Stimulated activated CD8-positive, alpha-beta memory T cell treated with anti-CD3 and anti-CD28 coated beads, Interleukin-2, amount 100 ng/mL, for 48 hours (primary cell): Measurements from ENCODE around the gene KNCN.

Experiments
- DNase-seq, 2 donors: peaks; one replicate each; pipeline ENCODE4 v3.0.0-alpha.2; 2020; ENCODE audit warnings: low read depth in 2 of 2

The KNCN gene

DNA sequence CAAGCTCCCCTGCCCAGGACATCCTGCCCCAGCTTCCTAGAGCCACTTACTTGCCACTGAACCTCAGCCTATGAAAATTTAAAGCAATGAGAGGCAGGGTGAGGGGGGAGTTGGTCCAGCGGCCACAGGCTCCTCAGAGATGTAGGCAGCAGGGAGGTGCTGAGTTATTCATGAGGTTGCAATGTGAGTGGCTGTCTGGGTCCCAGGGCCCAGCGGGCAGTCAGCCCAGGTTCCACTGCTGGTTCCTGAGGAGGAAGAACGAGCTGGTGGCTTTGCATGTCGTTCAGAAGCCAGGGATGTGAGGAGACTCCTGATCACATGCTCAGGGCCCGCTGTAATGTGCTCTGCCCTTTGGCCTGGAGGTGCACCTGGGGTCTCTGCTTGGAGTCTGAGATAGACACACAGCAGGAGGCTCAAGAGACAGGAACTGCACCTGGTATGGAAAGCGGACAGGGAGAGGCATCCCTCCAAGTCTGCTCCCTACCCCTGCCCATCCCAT lies at the start of gene KNCN:
KNCN (minus strand) TSS at position 51 of the 499 bp plus-strand sequence. CDS start 432 bp downstream, outside the sequence.
- DNase-seq, result no peak

DNA sequence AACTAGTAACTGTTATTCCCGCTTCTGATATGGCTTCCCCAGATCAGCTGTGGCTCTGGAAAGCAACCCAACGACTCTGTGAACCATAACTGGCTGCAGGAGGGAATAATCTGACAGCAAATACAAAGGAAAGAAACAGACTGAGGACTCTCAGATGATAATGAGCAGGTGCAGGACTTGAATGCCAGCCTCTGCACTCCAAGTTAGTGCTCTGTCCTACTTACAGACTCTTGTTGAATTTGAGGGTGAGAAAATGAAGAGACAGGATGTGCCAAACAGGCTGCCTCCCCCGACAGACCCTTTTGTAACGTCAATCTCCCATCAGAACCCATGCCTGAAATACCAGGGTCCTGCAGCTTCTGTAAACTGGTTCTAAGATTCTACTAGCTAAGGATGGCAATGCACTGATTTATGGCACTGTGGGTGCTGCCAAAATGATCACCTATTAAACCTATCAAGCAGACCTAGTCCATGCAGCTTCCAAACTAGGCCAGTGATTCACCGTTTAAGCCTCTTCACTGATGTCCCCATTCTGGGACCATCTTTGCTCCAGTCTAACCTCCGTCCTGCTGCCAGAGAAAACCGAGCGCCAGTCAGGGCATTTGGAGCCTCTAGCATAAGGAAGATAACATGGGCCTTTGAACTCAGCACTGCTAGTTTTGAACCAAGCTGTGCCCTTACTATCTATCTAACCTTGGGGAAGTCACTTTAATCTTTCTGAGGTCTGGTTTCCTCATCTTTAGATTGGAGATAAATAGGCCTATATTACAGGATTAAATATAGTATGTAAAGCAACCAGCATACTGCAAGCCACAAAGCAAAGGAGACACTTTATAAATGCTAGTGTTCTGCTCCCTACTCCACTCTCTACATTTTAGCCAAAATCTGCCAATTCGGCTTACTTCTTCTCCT lies 47.9 kb upstream of the KNCN start:
- DNase-seq, result no peak

DNA sequence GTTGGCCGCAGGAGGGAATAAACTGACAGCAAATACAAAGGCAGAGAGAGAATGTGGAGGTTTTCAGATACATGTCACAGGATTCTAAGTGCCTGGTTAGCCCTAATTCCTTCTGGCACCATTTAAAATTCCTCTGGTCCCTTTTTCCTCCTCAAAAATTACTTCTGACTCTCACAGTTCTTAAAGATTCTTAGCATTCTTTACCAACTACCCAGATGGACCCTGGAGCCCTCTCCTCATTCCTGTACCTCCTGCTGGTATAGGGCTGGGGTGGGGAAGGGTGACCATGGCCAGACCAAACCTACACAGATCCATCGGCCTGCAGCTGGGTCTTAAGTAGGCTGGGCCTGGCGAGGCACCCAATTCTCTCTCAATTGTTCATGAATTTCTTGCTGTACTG lies 45.4 kb upstream of the KNCN start:
- no peak for DNase-seq

DNA sequence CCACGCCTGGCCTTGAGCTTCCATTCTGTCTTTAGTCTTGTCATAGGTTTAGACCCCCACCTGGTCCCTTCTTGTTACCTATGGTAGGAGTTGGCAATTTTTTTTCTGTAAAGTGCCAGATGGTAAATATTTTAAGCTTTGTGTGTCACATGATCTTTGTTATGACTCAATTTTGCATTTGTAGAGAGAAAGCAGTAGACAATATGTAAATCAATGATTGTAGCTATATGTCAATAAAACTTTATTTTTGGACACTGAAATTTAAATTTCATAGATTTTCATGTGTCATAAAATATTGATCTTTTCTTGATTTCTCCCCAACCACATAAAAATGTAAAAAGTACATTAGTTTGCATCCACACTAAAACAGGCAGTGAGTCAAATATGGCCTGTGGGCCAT lies 44.6 kb upstream of the KNCN start:
- no peak for DNase-seq

DNA sequence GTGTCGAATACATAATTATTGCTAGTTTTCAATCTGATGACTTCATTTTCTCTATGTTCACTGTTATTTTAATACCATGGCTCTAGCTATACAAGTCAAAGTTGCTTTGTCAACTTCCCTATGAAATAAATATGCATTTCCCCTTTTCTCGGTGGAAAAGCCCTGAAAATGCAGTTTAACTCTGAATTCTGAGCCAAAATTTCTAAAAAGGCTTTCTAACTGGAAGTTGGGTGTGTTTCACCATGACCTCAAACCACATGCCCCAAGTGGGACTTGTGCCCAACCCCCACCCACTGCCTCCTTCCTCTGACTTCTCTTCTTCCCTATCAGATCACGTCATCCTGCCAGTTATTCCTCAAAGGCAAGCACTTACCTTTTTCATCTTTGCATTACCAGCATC lies 43.7 kb upstream of the KNCN start:
- no peak for DNase-seq

DNA sequence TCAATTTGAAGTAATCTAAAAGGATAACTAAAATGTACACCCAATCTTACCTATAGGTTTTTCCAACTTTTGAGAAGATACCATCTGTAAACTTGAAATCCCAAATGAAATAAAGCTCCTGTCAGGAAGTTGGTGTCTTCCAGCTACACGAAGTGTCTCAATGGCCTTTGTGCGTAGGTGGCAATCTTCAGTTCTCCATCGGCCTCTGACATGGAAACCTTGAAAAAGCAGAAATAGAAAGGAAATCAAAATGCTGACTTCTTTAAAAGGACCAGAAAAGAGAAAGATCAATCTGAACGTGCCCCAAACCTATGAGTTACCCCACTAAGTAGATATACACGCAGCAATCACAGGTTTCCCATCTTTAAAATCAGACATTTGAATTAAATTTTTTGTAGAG lies 42.6 kb upstream of the KNCN start:
- no peak for DNase-seq

DNA sequence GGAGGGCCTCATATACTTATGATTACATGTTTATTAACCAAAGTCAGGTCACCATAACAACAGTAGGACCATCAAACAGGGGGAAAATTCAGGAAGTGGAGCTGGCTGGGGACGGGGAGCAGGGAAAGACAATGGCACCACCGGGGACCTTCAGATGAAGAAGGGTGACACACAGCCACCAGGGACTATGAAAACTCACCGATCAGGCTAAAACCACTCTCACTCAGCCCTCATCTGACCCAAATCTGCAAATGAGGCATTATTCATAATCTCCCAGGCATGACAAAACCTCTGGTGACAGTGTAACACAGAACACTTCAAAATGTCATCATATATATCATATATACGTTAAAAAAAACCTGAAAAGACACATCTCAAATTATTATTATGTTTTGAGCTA lies 41.4 kb upstream of the KNCN start:
- DNase-seq, result no peak

DNA sequence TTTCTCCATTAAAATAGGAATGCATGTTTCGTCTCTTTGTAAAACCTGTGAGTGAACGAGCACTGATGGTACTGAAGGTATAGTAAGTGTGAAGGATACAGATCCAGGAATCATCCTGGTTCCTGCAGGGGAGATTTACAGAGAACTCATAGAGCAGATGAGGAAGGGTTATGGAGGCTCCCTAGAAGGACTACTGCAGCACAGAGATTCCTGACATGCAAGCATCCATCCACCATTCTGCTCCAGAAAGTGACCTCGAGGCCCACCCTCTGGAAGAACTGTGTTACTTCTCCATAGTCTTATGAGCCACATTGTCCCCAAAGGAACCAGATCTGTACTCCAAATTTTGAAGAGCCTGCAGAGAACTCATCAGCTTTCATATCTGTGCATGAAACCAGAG lies 38.1 kb upstream of the KNCN start:
- DNase-seq, result no peak

DNA sequence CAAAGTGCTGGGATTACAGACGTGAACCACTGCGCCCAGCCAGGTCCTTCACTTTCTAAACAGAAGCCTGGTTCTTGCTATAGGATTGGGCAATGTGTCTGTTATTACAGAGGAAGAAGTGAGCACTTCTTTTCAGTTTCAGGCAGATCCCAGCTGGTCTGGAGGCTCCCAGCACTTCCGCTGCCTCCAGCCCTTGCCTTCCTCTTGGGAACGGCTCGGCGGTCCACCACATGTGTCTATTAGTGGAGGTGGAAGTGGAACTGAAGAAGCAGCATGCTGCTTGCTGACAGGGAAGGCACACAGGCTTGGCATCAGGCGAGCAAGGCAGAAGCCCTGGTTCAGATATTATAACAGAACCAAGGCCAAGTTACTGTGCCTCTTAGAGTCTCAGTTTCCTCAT lies 35.6 kb upstream of the KNCN start:
- no peak for DNase-seq

DNA sequence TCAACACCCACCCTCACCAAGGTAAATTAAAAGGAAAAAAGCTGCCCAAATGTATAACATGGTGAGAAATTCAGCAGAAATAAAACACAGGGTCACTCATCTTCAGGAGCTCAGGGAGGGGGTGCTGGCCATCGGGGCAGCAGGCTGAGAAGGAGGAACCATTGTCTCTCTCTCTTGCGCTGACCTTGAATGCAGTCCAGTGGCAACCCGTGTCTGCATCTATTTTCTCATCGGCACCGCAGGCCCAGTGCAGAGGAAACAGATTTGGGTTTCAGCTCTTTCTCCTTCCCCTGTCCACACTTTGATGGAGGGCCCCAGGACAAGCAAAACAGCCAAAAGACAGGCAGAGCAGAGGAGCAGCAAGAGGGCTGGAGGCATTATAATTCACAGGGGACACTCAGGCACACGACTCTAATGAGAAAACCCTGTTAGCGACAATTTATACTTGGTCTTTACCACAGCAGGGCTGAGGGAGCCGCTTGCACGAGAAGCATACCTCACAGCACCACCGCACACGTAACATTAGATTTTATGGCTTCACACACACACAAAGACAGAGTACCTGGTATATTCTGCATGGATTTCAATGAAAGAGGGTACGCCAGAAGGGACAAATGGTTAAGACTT lies 34.0 kb upstream of the KNCN start:
- DNase-seq, result no peak

DNA sequence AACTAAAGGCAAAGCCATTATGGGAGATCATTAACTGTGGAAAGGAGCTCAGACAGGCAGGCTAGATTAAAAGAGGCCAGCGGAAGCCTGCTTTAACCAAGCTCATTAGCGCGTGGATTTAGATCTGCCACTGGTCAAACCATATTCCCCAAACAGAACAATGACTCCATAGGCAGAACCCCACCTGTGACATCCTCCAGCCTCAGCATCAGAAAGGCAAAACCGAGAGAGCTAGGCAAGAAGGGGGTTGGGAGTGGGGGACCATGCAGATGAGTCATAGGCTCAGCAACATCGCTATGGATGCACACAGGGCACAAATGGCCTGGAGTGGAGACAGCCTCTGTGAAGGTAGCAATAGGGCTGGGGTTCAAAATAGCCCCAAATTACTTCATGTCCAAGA lies 32.0 kb upstream of the KNCN start:
- DNase-seq, result no peak

DNA sequence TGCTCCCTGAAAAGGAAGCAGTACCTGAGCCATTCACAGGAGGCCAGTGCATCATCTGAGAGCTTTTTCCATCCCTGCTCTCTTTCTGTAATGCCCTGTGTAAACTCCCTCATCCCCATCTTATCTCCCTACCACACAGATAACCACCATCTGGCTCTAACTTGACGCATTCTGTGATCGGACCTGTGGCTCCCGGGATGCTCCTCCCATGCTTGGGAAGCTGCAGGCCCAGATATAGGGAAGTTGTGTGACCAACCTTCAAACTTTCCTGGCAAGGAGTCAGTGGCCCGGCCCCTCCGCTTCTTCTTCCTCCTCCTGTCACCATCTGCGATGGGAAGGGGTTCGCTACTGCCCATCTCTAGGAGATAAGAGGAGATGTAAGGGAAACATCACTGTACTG lies 31.5 kb upstream of the KNCN start:
- no peak for DNase-seq

DNA sequence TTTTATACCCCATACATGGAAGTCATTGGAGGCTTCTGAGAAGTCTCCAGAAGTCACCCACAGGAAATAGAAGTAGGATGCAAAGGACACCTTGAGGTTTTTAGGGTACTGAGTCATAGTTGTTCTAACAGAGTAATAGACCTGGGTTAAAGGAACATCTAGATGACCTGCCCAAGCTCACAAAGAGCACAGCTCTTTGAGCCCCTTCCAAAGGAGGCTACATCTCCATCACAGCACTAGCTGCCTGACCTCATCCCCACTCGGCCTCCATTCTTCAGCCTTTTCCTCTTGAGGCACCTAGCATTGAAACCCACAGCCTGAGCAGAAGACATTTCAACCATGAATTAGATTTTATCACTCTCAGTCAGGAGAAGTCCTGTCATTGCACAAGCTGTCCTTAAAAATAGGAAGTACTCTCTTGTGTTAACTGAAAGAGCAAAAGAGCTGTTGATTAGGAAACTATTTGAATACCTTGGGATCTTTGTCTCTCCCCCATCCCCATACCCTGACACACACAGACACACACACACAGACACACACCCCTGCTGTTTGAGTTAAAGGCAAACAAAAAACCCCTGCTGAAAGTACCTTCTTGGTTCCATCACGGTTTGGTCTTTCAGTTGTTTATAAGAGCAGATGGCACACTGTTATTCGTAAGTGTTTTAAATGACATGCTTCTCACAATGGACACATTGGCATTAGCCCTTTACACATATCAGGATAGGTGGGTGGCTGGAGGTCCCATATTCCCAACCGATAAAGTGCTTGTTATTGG lies 30.4 kb upstream of the KNCN start:
- DNase-seq, result no peak

DNA sequence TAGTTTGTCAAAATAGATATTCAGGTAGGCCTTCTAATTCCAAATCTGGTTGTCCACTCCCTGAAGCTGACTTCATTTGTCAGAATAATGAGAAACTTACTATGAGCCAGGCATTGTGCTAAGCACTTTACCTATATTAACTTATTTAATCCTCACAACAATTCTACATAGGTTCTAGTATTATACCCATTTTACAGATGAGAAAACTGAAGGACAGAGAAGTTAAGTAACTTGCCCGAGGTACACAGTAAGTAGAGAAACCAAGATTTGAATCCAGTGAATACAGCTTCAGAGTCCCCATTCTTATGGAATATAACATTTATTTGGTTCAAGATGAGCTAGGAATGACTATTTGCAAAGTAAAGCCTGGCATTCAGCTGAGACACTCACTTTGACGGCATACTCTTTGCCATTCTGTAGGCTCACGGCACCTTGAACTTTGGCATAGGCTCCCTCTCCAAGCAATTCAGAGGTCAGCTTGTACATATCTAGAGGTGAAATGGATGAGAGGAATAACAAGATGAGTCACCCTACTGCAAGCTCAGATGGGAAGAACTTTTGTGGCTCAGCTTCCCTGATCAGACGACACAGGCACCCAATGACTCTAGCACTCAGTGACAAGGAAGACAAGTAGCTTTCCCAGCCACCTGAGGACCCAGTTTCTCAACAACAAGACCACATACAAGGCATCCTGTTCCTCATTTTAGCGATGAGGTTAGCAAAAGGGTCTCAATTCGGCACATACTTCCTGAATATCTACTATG lies 28.9 kb upstream of the KNCN start:
- DNase-seq, result no peak

DNA sequence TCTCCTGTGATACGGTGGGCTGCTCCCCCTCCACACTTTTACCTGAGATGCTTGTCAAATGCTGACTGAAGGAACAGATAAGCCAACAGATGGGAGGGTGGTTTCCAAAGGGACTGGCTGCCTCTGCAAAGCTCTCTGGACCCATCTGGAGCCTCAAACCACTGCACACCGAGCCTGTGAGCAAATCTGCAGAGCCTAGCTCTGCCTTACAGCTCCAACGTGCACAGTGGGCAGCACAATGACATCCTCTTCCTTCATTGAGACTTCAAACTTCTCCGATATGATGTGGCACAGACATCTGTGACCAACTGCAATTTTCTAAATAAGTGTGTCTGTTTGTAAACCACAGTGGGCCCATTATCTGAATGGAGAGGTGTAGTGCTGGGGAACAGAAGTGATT lies 26.2 kb upstream of the KNCN start:
- DNase-seq, result no peak

DNA sequence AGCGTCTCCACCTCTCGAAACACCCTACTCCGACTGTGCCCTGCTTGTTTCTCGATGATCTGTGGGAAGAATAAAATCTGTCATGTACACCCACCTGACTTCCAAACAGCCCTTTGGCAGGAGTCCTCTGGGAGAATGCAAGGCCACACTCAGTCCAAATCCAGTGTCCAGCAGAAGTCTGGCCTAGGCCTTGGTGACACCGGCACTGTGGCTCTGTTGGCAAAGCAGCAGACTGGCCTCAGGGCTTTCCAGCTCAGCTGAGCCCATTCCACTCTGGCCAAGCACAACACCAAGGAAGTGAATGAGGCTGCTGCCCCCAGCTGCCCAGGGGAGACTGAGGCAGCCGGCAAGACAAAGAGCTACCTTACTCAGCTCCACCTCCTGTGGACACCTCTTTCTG lies 25.1 kb upstream of the KNCN start:
- no peak for DNase-seq

DNA sequence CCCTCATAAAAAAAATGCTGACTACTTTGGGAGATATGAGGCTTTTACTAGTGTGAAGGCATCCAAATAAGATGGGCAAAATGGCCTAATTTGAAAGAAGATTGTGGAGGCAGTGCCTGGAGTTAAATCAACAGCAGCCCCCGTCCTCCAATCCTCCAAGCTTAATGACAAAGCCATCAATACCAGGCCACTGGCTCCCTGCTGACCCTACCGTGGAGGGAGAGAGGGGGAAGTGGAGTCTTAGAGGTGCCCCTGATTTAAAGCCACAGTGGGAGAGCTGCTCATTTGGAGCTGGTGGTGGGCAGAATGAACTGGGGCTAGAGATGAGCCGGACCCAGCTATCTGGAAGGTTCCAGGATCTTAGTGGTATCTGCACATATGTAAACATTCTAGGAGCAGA lies 24.3 kb upstream of the KNCN start:
- DNase-seq, result no peak

DNA sequence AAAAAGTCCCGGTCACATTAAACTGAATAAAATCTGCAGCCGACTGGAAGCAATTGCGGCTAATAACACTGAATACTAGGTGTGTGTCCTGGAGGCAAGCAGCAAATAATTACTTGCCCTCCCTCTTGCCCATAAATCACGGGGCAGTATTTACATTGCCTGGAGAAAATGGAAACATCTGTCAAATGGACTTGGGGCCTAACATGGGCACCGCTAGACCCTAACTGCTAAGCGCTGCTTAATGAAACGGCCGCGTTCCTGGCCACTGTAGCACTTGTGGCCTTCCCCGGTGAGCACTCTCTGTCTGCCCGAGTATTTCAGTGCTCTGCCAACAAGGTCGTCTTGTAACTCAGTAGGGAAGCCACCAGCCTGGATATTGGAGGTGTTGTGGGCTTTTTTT lies 23.9 kb upstream of the KNCN start:
- no peak for DNase-seq

DNA sequence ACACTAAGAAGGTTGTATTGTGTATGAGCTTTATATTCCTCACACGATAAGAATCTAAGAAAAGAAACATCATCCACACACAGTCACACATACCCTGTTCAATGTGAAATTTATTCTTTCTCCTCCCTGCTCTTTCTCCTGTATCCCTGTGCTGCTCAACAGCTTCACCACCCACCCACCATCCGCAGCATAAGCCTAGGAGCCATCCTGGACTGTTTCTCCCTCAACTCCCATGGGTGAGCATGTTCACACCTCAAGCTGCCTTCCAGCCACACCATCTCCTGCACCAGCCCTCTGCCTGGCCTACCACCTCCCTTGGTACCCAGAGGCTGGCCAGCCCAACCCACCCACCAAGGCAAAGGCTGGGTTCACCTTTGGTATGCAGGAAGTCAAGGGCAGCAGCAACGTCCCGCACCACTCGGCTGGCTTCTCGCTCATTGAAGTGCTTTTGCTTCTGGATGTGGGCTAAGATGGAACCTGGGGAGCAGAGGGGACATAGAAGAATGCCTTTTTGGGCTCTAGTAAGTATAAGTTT lies 20.3 kb upstream of the KNCN start:
- no peak for DNase-seq

DNA sequence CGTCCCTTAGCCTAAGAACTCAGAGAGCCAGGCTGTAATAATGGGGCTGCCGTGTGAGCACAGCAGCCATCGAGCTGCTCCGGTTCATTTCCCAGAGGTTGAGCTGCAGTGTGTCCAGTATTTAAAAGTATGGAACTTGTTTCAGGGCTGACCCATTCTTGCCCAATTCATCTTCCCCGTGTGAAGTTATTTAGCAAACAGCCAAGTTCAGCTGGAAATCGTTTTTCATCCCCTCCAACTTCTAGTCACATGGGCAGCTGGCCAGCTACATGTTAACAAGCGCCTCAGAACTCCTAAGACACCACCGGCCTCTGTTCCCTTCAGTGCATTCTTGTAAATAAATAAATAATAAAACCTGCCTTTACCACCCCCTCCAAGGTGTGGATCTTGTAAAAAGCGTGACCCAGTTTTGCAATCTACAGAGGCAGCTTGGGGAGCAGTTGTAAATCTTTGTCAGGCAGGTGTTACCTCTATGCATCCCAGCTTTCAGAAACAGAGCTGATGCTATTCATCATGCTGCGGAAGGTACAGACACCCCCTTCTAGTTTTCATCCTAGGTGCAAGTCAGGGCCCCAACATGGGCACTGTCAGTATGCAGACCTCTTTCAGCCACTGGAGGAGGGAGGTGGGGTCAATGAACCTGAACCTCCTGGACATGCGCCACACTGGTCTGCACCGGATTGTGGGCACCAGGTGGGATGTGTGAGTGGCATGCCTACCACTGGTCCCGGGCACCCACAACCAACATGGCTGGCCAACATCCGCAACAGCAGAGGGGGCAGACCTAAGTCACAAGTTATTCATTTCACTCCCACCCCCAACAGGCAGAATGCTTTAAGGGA lies 18.7 kb upstream of the KNCN start:
- no peak for DNase-seq

DNA sequence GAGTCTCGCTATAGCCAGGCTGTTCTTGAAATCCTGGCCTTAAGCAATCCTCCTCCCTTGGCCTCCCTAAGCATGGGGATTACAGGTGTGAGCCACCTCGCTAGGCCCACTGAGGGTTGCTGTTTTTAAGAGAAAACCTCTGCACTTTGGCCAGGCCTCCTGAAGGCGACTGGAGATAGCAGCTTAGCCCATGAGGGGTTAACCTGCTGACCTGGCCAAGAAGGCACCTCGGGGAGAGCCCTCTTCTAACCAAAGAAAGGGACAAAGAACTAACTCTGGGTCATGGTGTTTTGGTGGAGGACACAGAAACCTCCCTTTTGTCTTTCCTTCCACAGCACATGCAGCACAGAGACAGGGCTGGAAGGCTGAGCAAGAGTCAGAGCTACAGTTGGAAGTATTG lies 17.7 kb upstream of the KNCN start:
- DNase-seq, result no peak
